Measurements from ENCODE around the gene CCDC12.
"Not testable (repeated sequence)": the region's sequence is repeated elsewhere in the genome, so short reads cannot be mapped to it uniquely, and the experiment has no call there.

CCDC12 gene

DNA sequence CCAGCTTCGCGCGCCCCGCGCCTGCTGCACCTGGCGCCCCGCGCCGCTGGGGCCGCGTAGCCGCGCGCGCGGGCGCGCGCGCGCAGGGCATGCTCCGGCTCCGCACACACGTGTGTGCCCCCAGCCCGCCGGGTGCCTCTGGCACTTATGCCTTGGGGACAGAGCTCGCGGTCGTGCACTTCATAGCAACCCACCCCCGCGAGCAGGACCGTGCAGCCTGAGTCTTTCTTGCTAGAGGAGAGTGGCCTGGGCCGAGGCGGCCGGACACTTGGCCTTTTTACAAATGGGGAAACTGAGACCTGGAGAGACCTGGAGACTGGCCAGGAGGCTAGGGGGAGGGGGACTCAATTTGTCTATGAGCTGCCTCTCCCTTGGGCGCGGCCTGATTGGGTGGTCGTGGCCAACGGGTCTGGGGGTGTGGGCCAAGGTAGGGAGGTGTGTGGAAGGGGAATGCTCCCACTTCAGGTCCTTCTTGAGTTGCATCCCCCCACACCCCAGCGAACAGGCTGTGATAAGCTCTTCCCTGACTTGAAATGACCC is 3.5 kb upstream of the CCDC12 start:
- DNase-seq (ENCODE audit: low spot score), result no peak

DNA sequence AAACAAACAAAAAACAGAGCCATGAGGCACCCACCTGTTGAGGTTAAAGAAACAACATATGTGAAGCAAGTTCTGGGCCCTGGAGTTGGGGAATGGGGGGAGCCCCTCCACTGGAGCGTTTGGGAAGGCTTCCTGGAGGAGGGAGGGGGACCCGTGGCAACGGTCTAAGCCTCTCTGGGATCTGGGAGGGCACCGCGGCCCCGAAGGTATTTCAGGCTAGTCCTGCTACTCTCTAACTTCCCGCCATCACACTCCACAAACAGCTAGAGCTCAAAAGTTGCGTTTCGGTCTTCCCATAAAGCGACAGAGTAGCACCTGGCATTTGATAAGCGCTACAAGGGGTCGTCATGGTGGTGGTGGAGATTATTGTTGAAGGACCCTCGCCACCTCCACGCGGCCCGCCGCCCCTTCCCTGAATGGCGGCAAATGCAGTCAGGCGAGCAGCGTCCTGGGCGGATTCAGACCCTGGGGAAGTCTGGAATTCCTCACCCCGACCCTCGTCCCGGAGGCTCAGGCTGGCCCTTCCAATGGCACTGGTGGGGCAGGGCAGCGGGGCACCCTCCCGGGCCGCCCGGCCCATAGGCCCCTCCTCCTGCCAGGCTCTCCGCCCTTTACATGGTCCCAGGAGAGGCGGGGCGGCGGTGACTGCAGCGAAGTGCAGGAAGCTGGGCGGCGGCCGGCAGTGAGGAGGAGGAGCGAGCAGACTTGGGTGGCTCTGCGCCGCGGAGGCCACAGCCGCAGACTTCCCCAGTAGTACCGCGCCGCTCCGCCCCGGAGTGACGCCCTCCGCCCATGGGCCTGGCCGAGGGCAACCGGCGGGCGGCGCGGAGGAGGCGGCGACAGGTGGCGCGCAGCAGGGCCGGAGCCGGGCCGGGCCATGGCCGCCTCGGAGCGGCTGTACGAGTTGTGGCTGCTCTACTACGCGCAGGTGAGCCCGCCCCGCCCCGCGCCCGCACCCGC is 2.7 kb upstream of the CCDC12 start, which contains the start of gene NBEAL2:
TSS of gene NBEAL2 (plus strand) at position 682 of the 960 bp plus-strand sequence. CDS start at position 878, 196 bp downstream.
- peak; percentile 96 for DNase-seq (ENCODE audit: low spot score)

DNA sequence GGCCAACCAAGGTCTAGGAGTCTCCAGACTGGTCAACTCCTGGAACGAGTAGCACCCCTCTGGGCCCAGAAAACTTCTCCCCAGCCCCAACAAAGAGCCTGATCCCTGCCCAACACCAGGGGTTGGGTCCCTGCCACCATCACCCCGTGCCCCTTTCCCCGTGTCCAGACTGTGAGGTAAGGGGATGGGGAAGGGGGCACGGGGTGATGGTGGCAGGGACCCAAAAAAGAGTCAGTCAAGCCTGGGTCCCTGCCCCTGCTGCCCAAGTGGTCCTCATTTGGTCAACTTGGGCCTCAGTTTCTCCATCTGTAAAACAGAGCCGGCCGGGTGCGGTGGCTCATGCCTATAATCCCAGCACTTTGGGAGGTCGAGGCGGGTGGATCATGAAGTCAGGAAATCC is 1.8 kb upstream of the CCDC12 start:
- no peak for DNase-seq (ENCODE audit: low spot score)

DNA sequence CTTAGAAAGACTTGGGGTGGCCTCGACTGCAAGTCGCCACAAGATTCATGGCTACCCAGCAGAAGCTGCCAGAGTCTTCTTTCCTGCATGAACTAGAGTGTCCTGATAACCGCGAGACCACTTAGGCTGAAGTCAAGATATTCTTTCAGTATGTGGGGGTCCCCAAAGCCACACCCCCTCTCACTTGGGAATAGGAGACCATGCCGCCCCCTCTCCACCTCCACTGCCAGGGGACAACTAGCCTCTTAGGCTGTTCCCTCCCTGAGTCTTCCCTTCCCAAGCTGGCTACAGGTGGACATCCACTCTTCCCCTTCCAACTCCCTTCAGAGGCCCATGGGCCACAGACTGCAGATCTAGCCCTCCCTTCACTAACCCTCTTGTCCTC is 1.3 kb upstream of the CCDC12 start:
- no peak for DNase-seq (ENCODE audit: low spot score)

DNA sequence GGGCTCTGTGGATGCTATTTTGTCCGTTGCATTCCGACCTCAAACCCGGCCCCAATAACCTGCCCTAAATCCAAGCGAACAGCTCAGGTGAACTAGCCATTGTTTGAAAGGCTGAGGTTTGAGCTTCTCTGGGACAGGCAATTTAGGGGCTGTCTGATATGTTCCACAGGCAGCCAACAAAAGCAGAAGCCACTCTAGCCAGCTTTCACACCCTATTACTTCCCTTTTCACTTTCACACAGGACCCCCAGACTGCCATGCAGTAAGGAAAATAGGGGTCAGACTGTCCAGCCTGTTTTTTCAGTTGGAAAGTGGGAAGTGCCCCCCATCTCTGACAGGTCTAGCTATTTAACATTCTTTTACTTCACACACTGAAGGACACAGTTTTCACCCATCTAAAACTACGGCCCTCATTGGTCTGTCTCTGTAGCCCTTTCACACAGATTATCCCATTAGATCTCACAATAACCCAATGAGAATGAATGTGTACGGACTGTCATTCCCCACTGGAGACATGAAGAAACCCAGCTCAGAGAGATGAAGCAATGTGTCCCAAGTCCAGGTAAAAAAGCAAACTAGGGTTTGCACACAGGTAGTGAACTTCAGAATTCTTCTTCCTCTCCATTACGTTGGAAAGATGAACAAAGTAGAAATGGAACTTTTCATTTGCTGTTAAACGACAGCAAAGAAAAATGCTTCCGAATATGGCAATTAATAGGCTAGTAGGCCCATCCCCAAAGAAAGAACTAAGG is 1.9 kb downstream of the CCDC12 start:
- DNase-seq (ENCODE audit: low spot score), result no peak

DNA sequence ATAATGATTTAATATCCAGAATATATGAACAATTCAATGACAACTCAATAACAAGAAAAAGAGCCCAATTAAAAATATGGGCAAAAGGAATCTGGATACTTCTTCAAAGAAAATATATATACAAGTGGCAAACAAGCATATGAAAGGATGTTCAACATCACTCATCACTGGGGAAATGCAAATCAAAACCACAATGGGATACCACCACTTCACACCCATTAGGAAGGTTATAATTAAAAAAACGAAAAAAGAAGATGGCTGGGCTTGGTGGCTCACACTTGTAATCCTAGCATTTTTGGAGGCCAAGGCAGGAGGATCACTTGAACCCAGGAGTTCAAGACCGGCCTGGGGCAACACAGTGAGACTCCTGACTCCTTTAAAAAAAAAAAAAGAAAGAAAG is 4.1 kb downstream of the CCDC12 start:
- no peak for DNase-seq (ENCODE audit: low spot score)

DNA sequence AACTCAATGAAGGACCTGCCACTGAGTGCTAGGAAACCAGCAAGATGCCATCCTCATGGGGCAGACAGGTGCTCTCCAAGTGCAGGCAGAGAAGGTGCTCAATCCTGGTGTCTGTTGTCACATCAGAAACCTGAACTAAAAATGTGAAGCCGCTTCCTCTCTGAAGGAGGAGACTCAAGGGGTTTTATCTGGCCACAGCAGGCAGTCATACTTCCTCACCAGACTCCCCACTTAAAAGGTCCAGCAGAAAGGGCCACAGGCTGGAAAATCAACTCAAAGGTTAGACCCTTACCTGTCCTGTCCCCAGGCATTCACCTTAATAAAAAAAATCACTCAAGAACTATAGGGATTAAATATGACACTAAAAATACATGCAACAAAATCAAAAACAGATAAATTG is 4.8 kb downstream of the CCDC12 start:
- DNase-seq (ENCODE audit: low spot score), result no peak

DNA sequence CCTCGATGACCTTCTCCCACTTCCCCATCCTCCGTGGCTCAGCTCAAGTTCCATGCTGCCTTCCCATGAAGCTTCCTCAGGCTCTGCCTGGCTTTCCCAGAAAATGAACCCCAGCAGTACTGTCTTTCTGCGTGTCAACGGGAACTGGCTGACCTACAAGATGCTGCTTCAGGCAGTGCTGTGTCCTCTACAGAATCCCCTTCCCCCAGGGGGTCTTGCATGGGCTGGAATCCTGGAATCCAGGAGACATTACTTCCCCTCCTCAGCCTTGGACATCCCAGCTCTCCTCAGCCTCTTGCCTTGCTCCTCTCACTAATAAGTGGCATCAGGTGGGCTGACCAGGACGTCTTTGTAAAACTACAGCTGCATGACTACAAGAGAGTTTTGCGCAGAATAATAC is 5.4 kb downstream of the CCDC12 start:
- DNase-seq (ENCODE audit: low spot score), result no peak

DNA sequence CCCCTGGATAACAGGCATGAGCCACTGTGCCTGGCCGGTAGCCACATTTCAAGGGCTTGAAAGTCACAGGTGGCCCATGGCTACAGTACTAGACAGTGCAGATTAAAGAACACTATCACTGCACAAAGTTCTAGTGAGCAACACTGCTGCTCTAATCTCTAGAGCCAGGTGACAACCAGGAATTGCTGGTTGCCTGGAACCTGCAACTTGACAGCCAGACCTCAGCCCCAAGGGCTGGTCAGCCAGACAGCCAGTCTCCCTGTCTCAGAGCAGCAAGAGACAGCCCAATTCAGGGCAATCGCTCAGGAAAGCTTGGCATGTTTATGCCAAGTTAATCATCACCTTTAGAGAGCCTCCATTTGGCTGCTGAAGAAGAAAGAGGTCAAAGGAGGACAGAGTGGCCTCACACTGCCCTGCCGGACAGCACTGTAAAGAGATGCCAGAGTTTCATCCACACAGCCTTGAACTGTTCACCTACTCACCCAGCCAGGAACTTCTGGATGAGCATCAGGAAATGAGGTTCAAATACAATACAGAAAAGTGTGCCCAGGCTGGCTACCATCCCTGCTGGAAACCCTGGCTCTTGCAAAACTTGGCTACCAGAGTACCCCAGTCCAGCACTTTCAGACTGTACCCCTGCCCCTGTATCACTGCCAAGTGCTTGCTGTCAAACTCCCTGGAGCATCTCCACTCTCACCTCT is 6.0 kb downstream of the CCDC12 start:
- DNase-seq (ENCODE audit: low spot score), result no peak

DNA sequence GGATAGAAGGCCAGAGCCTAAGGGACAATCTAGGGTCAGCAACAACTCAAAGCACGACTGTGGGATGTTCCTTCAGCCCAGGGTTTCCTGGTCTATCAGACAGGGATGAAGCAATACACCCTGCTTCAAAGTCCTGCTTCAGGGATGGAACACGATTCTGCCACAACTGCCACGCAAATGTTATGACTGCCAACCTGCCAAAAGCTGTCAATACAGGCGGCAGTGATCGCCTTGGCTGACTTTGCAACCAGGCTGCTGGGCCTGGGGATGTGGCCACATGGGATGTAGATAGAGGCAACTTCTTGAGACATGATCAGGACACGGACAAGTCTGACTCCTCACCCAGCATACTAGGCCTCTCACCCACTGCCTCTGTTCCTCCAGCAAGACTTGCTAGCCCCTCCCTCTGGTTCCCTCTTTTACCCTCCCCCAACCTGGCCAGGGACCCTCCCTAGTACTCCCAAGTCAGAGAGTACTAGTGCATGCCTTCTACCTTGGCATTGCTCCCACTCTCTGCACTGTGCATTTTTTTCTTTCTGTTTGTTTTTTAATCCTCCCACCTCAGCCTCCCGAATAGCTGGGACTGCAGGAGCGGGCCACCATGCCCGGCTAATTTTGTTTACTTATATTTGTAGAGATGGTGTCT is 7.6 kb downstream of the CCDC12 start:
- DNase-seq (ENCODE audit: low spot score), result no peak

DNA sequence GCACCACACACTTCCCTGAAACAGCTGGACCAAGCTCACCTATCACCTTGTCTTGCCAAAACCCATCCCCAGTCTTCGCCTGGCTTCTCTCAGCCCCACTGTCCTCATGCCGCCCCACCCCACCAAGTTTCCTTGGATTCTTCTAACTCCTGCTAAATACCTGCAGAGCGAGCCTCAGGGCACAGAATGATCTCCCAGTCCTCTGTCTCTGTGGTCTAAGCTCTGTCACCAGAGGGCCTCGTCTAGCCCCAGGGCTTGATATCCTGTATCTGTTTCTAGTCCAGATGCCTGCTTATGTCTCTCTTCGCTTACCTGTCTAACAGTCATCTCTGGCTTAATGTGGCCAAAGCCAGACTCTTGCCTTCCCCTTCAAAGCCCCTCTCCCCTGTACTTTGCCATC is 9.7 kb downstream of the CCDC12 start:
- no peak for DNase-seq (ENCODE audit: low spot score)

DNA sequence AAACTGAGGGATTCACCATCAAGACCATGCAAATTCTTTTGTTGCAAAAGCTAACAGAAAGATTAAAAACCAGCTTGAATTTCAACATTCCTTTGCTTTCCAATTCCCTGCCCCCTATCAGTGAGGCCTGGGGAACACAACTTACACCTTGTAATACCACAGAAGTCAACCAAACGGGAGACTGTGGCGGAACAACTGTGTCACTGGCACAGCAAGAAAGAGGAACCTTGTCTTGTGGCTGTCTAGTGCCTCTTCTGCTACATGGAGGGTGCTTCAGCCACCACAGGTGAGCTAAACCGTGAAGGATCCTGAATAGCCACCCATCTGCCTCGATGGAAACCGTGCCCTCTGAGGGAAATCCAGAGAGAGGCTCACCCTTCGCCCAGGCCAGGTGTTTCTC is 11.4 kb downstream of the CCDC12 start:
- no peak for DNase-seq (ENCODE audit: low spot score)

DNA sequence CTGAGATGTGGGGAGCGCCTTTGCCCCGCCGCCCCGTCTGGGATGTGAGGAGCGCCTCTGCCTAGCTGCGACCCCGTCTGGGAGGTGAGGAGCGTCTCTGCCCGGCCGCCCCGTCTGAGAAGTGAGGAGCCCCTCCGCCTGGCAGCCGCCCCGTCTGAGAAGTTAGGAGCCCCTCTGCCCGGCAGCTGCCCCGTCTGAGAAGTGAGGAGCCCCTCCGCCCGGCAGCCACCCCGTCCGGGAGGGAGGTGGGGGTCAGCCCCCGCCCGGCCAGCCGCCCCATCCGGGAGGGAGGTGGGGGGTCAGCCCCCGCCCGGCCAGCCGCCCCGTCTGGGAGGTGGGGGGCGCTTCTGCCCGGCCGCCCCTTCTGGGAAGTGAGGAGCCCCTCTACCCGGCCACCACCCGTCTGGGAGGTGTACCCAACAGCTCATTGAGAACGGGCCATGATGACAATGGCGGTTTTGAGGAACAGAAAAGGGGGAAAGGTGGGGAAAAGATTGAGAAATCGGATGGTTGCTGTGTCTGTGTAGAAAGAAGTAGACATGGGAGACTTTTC is 12.4 kb downstream of the CCDC12 start:
- not testable (repeated sequence) for DNase-seq (ENCODE audit: low spot score)

DNA sequence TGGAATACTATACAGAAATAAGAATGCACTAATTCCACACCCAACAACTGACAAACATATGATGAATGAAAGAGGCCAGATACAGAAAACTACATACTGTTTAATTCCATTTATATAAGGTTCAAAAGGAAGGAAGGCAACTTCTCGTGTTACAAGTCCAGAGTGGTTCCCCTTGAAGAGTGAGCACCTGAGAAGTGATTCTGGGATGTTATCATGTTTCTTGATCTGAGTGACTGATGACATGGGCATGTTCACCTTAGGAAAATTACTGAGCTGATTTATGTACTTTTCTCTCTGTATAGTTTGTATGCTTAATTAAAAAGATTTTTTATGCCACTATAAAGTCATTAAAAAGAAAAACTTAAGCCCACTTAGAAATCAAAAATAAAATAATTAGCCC is 13.6 kb downstream of the CCDC12 start:
- no peak for DNase-seq (ENCODE audit: low spot score)

DNA sequence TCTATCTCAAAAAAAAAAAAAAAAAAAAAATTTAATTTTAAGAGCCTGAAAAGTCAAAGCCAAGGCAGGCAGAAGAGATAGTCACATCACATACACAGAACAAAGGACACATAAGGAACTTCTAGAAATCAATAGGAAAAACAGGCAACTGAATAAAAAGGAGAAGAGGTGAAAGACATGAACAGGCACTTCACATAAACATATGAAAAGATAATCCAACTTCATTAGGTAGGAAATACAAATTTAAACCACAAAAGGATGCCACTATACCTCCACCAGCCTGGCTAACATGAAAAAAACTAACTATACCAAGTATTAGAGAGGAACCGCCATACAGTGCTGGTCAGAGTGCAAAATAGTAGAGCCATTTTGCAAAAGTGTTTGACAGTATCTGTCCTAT is 14.1 kb downstream of the CCDC12 start:
- no peak for DNase-seq (ENCODE audit: low spot score)

DNA sequence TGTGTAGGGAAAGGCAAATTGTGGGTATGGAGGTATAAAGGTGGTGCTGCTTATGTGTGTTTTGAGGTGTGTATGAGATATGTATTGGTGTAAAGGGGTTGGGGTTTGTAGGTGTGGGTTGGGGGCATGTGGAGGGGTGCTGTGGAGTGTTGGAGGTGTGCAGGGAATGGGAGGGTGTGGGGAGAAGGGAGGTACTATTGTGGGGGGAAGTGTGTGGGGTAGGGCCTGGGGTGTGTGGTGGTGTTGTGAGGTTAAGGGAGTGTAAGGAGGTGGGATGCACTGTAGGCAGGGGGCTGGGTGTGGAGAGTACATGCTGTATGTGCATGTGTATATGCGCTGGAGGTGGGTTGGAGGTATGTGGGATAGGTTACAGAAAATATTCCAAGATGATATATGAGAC is 15.7 kb downstream of the CCDC12 start:
- no peak for DNase-seq (ENCODE audit: low spot score)

DNA sequence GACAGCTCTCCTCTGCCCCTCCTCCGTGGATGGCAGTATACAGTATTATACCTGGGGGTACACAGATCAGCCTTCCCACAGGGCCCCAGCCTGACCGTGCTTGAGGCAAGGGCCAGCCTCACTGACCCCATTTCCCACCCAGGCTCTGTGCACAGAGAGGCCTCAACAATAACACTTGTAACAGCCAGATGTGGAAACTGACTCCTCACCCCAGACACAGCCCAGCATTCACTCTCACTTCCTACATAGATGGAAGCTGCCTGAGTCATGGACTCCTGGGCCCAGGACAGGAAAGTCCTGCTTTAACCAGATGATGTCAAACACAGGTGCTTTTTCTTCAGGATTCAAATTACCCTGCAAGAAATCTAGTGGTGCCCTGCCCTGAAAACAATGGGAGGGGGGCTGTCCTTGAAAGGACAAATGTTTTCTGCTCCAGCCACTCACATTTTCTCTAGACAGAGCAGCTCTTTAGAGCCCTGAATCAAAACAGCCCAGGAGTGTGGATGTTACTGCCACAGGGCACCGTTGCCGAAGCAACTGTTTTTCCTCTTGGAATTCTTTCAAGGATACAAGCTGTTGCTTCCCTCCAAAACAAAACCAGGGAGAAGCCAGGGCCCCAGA is 16.4 kb downstream of the CCDC12 start:
- peak; percentile 63 for DNase-seq (ENCODE audit: low spot score)

DNA sequence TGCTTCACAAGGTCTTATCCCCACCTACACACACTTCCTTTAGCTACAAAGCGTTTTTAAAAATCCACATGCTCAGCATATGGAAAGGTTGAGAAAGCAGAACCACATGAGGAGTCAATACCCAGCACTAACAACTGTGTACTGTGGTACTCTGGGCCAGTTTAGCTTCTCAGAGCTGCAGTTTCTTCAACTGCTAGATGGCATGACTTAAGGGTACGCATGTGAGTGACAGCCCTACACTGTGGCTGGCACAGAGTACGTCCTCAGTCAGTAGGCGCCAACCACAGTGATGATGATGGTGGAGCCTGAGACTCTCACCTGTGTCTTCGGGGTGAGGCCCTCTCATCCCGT is 17.4 kb downstream of the CCDC12 start:
- DNase-seq (ENCODE audit: low spot score), result no peak

DNA sequence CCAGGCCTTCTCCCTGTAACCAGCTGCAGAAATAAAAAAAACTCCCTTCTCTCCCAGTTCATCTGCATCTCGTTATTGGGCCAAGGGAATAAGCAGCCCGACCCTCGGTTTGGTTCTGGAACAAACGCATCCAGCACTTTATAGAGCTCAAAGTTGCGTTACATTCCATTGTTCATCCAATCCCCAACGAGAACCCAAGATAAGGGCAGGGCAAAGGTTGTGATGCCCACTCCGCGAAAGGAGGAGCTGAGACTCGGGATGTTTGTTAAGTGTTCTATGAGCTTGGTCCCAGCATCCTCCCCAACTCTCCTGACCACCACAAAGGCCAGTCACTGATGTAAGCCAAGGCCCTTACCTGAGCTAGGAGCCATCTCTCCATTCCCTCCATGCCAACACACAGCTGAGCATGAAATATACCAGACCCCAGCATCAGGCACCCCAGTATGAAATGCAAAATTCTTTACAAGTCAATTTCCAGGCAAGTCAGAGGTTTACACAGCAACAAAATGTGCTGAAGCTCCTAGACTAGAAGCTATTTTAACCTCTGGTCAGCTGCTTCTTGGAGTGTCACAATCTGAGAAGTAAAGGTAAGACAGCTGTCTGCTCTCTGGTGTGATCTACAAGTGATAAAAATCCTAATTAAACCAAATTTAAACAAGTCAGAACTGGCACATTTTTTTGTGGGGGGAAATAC is 17.9 kb downstream of the CCDC12 start:
- DNase-seq (ENCODE audit: low spot score), result no peak

DNA sequence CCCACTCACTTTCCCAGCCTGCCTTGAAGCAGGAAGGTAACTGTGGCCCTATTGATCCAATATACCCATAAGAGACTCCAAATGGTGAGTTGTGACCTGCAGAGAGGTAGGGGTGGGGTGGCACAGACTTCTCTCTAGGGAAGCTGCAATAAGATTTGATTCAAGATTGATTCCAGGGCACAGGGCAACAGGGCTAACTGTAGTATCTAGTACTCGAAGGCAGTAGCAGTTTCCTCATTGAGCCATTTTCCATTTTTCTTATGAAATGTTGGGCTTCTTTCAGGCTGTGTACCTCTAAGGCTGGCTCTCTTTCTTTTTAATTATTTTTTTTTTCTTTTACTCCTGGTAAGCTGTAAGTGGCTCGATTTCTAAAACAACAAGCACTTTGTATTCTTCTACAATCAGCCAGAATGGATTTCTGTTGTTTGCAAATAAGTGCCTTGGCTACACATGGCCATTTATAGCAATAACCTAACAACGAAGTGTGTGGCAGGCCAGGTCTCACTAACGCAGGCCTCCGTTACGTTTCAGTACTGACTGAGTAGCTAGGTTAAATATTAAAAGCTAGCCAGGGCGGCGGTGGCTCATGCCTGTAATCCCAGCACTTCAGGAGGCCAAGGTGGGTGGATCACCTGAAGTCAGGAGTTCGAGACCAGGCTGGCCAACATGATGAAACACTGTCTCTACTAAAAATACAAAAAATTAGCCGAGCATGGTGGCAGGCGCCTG is 19.3 kb downstream of the CCDC12 start:
- DNase-seq (ENCODE audit: low spot score), result no peak

Measured in AG08396 (cell line).